Measurements from ENCODE around the gene PPP1R16B.

DNA sequence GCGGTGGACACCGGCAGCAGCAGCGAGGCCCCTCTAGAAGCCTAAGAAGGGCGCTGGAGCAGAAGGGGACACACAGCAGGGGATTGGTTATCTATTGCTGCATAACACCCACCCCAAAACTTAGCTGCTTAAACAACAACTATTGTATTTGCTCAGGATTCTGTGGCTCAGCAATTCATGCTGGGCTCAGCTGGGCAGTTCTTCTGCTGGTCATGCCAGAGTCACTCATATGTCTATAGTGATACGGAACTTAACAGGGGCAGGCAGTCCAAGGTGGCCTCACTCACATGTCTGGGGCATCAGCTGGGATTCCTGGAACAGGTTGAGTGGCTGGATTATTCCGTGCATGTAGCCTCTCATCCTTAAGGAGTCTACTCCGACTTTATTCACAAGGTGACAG lies 17.6 kb upstream of the PPP1R16B start:
- TF ChIP-seq TAF1 (IDR thresholded peaks at IDR 0.05; ENCODE audit: borderline replicate concordance, low read depth, low read length) (no peak), IRF4 (IDR thresholded peaks at IDR 0.05; ENCODE audit: low read depth, low read length) (no peak), REST (IDR thresholded peaks at IDR 0.05; ENCODE audit: low read depth, low read length) (no peak), JUNB (IDR thresholded peaks at IDR 0.05) (no peak), NFYB (IDR thresholded peaks at IDR 0.05; ENCODE audit: insufficient read depth, low read depth, low read length) (no peak), PKNOX1 (IDR thresholded peaks at IDR 0.05) (no peak), BCL3 (IDR thresholded peaks at IDR 0.05; ENCODE audit: borderline replicate concordance, insufficient read depth, low read depth, low read length, poor library complexity, severe bottlenecking) (no peak), FOXM1 (IDR thresholded peaks at IDR 0.05; ENCODE audit: low read depth, low read length) (no peak)
- TF ChIP-seq, protein P1, sequence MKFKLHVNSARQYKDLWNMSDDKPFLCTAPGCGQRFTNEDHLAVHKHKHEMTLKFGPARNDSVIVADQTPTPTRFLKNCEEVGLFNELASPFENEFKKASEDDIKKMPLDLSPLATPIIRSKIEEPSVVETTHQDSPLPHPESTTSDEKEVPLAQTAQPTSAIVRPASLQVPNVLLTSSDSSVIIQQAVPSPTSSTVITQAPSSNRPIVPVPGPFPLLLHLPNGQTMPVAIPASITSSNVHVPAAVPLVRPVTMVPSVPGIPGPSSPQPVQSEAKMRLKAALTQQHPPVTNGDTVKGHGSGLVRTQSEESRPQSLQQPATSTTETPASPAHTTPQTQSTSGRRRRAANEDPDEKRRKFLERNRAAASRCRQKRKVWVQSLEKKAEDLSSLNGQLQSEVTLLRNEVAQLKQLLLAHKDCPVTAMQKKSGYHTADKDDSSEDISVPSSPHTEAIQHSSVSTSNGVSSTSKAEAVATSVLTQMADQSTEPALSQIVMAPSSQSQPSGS (IDR thresholded peaks at IDR 0.05; ENCODE audit: low read length) = no peak
- TF ChIP-seq, protein P2, sequence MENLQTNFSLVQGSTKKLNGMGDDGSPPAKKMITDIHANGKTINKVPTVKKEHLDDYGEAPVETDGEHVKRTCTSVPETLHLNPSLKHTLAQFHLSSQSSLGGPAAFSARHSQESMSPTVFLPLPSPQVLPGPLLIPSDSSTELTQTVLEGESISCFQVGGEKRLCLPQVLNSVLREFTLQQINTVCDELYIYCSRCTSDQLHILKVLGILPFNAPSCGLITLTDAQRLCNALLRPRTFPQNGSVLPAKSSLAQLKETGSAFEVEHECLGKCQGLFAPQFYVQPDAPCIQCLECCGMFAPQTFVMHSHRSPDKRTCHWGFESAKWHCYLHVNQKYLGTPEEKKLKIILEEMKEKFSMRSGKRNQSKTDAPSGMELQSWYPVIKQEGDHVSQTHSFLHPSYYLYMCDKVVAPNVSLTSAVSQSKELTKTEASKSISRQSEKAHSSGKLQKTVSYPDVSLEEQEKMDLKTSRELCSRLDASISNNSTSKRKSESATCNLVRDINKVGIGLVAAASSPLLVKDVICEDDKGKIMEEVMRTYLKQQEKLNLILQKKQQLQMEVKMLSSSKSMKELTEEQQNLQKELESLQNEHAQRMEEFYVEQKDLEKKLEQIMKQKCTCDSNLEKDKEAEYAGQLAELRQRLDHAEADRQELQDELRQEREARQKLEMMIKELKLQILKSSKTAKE (IDR thresholded peaks at IDR 0.05; ENCODE audit: low read depth, poor library complexity, severe bottlenecking) = no peak
- TF ChIP-seq, protein P3, sequence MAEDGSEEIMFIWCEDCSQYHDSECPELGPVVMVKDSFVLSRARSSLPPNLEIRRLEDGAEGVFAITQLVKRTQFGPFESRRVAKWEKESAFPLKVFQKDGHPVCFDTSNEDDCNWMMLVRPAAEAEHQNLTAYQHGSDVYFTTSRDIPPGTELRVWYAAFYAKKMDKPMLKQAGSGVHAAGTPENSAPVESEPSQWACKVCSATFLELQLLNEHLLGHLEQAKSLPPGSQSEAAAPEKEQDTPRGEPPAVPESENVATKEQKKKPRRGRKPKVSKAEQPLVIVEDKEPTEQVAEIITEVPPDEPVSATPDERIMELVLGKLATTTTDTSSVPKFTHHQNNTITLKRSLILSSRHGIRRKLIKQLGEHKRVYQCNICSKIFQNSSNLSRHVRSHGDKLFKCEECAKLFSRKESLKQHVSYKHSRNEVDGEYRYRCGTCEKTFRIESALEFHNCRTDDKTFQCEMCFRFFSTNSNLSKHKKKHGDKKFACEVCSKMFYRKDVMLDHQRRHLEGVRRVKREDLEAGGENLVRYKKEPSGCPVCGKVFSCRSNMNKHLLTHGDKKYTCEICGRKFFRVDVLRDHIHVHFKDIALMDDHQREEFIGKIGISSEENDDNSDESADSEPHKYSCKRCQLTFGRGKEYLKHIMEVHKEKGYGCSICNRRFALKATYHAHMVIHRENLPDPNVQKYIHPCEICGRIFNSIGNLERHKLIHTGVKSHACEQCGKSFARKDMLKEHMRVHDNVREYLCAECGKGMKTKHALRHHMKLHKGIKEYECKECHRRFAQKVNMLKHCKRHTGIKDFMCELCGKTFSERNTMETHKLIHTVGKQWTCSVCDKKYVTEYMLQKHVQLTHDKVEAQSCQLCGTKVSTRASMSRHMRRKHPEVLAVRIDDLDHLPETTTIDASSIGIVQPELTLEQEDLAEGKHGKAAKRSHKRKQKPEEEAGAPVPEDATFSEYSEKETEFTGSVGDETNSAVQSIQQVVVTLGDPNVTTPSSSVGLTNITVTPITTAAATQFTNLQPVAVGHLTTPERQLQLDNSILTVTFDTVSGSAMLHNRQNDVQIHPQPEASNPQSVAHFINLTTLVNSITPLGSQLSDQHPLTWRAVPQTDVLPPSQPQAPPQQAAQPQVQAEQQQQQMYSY (CRISPR knock-in tag; IDR thresholded peaks at IDR 0.05) = no peak
- TF ChIP-seq, protein P4, sequence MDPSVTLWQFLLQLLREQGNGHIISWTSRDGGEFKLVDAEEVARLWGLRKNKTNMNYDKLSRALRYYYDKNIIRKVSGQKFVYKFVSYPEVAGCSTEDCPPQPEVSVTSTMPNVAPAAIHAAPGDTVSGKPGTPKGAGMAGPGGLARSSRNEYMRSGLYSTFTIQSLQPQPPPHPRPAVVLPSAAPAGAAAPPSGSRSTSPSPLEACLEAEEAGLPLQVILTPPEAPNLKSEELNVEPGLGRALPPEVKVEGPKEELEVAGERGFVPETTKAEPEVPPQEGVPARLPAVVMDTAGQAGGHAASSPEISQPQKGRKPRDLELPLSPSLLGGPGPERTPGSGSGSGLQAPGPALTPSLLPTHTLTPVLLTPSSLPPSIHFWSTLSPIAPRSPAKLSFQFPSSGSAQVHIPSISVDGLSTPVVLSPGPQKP (IDR thresholded peaks at IDR 0.05; ENCODE audit: low read depth, low read length) = no peak
- TF ChIP-seq, protein P5, sequence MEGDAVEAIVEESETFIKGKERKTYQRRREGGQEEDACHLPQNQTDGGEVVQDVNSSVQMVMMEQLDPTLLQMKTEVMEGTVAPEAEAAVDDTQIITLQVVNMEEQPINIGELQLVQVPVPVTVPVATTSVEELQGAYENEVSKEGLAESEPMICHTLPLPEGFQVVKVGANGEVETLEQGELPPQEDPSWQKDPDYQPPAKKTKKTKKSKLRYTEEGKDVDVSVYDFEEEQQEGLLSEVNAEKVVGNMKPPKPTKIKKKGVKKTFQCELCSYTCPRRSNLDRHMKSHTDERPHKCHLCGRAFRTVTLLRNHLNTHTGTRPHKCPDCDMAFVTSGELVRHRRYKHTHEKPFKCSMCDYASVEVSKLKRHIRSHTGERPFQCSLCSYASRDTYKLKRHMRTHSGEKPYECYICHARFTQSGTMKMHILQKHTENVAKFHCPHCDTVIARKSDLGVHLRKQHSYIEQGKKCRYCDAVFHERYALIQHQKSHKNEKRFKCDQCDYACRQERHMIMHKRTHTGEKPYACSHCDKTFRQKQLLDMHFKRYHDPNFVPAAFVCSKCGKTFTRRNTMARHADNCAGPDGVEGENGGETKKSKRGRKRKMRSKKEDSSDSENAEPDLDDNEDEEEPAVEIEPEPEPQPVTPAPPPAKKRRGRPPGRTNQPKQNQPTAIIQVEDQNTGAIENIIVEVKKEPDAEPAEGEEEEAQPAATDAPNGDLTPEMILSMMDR (IDR thresholded peaks at IDR 0.05 in 2 of 3, conservative IDR thresholded peaks at IDR 0.05 in 1 of 3; ENCODE audit: control insufficient read depth in 2 of 3, extremely low read depth in 1 of 3, insufficient read depth in 1 of 3, low read depth in 3 of 3, low read length in 3 of 3) = no peak

Data from GM12878 (cell line).